BLaER1 treated with 17β-estradiol and CSF1 and Interleukin-3, amounts not matched to agents 10 nM and 100 nM (cell line): ENCODE measurements around the gene DDR2.

Experiments
- H3K27ac ChIP-seq, 11 experiments: shearing (Covaris generic); formaldehyde crosslinking; 2 replicates each; pipeline ENCODE4 v1.8.1; 2022
- H3K27me3 ChIP-seq, 11 experiments: shearing (Covaris generic); formaldehyde crosslinking; 2 replicates each; pipeline ENCODE4 v1.8.1; 2022
- H3K36me3 ChIP-seq, 11 experiments: shearing (Covaris generic); formaldehyde crosslinking; 2 replicates each; pipeline ENCODE4 v1.8.1; 2022
- H3K4me1 ChIP-seq, 10 experiments: shearing (Covaris generic); formaldehyde crosslinking; 2 replicates each; pipeline ENCODE4 v1.8.1; 2022
- H3K4me2 ChIP-seq, 11 experiments: shearing (Covaris generic); formaldehyde crosslinking; 2 replicates each; pipeline ENCODE4 v1.8.1; 2022
- H3K4me3 ChIP-seq, 10 experiments: shearing (Covaris generic); formaldehyde crosslinking; 2 replicates each; pipeline ENCODE4 v1.8.1; 2022
- H3K9ac ChIP-seq, 11 experiments: shearing (Covaris generic); formaldehyde crosslinking; 2 replicates each; pipeline ENCODE4 v1.8.1; 2022
- H3K9me3 ChIP-seq, 11 experiments: shearing (Covaris generic); formaldehyde crosslinking; replicated peaks in 1 of 11; 2 replicates each; pipeline ENCODE4 v1.8.1; 2022
- H4K20me1 ChIP-seq, 11 experiments: shearing (Covaris generic); formaldehyde crosslinking; 2 replicates each; pipeline ENCODE4 v1.8.1; 2022
- Cebpa-rat ChIP-seq, 11 experiments: shearing (Covaris generic); IDR thresholded peaks; 2 replicates each; pipeline ENCODE4 v1.8.1; 2022

Gene DDR2

GRCh38 chr1:162605225-162605927, 26.9 kb upstream of the DDR2 start:
- Histone ChIP-seq H3K4me2 (no peak overlapping the region; a peak in 1 of 22 replicates), H3K4me3 (no peak overlapping the region), H3K27ac (no peak overlapping the region), H4K20me1 (no peaks in the 10 kb centered on the region), H3K36me3 (peaks cover 16 to 34% (median 28%) of the 10 kb centered on the region in 11 experiments; a peak in 20 of 22 replicates), H3K4me1 (peaks cover 0 to 10% (median 0%) of the 10 kb centered on the region in 10 experiments; a peak in 2 of 20 replicates), H3K9me3 (peaks cover 0 to 6% (median 0%) of the 10 kb centered on the region in 11 experiments; a peak in 1 of 22 replicates), H3K27me3 (no peaks in the 10 kb centered on the region), H3K9ac (no peak overlapping the region)
- no peak for TF ChIP-seq Cebpa-rat (IDR thresholded peaks at IDR 0.05)

- Histone ChIP-seq H4K20me1 (no peaks in the 10 kb centered on the region), H3K36me3 (peaks cover 0 to 6% (median 0%) of the 10 kb centered on the region in 11 experiments; a peak in 3 of 22 replicates), H3K27me3 (no peaks in the 10 kb centered on the region), H3K9me3 (no peaks in the 10 kb centered on the region), H3K4me1 (peaks cover 0 to 10% (median 0%) of the 10 kb centered on the region in 10 experiments; a peak in 2 of 20 replicates), H3K9ac (no peak overlapping the region), H3K4me2 (no peak overlapping the region), H3K27ac (no peak overlapping the region), H3K4me3 (no peak overlapping the region)
- no peak for TF ChIP-seq Cebpa-rat (IDR thresholded peaks at IDR 0.05)
Observed at GRCh38 chr1:162609306-162609705, 23.0 kb upstream of the DDR2 start.

GRCh38 chr1:162612606-162613400, 19.5 kb upstream of the DDR2 start:
- H3K36me3 ChIP-seq: peaks cover 0 to 11% (median 5%) of the 10 kb centered on the region in 11 experiments; a peak in 9 of 22 replicates
- H3K4me2 ChIP-seq: no peak overlapping the region
- H3K4me3 ChIP-seq: no peak overlapping the region
- peaks cover 15 to 18% (median 16%) of the 10 kb centered on the region in 11 experiments for H3K9me3 ChIP-seq
- H4K20me1 ChIP-seq: no peaks in the 10 kb centered on the region
- no peaks in the 10 kb centered on the region for H3K27me3 ChIP-seq
- no peaks in the 10 kb centered on the region for H3K4me1 ChIP-seq
- H3K9ac ChIP-seq: no peak overlapping the region
- H3K27ac ChIP-seq: no peak overlapping the region
- no peak for TF ChIP-seq Cebpa-rat (IDR thresholded peaks at IDR 0.05)

- Histone ChIP-seq H3K27me3 (no peaks in the 10 kb centered on the region), H3K9me3 (peaks cover 17 to 25% (median 21%) of the 10 kb centered on the region in 11 experiments), H4K20me1 (no peaks in the 10 kb centered on the region), H3K4me2 (no peak overlapping the region), H3K27ac (no peak overlapping the region), H3K4me1 (no peaks in the 10 kb centered on the region), H3K4me3 (no peak overlapping the region), H3K9ac (no peak overlapping the region), H3K36me3 (peaks cover 0 to 11% (median 5%) of the 10 kb centered on the region in 11 experiments; a peak in 6 of 22 replicates)
- no peak for TF ChIP-seq Cebpa-rat (IDR thresholded peaks at IDR 0.05)
Observed at GRCh38 chr1:162616848-162617247, 15.4 kb upstream of the DDR2 start.

- Histone ChIP-seq H3K27me3 (no peaks in the 10 kb centered on the region), H3K4me3 (no peak overlapping the region), H3K9ac (no peak overlapping the region), H3K4me1 (no peaks in the 10 kb centered on the region), H4K20me1 (no peaks in the 10 kb centered on the region), H3K27ac (no peak overlapping the region), H3K9me3 (peaks cover 17 to 25% (median 21%) of the 10 kb centered on the region in 11 experiments), H3K4me2 (no peak overlapping the region), H3K36me3 (peaks cover 0 to 11% (median 5%) of the 10 kb centered on the region in 11 experiments; a peak in 6 of 22 replicates)
- TF ChIP-seq Cebpa-rat (IDR thresholded peaks at IDR 0.05): no peak
Observed at GRCh38 chr1:162617513-162617912, 14.8 kb upstream of the DDR2 start.

- H3K4me2 ChIP-seq: no peak overlapping the region
- TF ChIP-seq Cebpa-rat (IDR thresholded peaks at IDR 0.05): no peak
- no peak overlapping the region for H3K4me3 ChIP-seq
- peaks cover 17 to 25% (median 21%) of the 10 kb centered on the region in 11 experiments for H3K9me3 ChIP-seq
- no peaks in the 10 kb centered on the region for H4K20me1 ChIP-seq
- H3K9ac ChIP-seq: no peak overlapping the region
- no peaks in the 10 kb centered on the region for H3K27me3 ChIP-seq
- H3K27ac ChIP-seq: no peak overlapping the region
- H3K4me1 ChIP-seq: no peaks in the 10 kb centered on the region
- H3K36me3 ChIP-seq: peaks cover 0 to 11% (median 5%) of the 10 kb centered on the region in 11 experiments; a peak in 6 of 22 replicates
Observed at GRCh38 chr1:162619076-162619475, 13.2 kb upstream of the DDR2 start.

- Histone ChIP-seq H4K20me1 (no peaks in the 10 kb centered on the region), H3K27ac (no peak overlapping the region), H3K4me2 (no peak overlapping the region), H3K36me3 (peaks cover 0 to 11% (median 5%) of the 10 kb centered on the region in 11 experiments; a peak in 6 of 22 replicates), H3K27me3 (no peaks in the 10 kb centered on the region), H3K9me3 (peaks cover 17 to 22% (median 19%) of the 10 kb centered on the region in 11 experiments), H3K9ac (no peak overlapping the region), H3K4me3 (no peak overlapping the region), H3K4me1 (no peaks in the 10 kb centered on the region)
- TF ChIP-seq Cebpa-rat (IDR thresholded peaks at IDR 0.05): no peak
Observed at GRCh38 chr1:162621256-162621655, 11.0 kb upstream of the DDR2 start.

GRCh38 chr1:162625679-162626078, 6.6 kb upstream of the DDR2 start:
- H3K4me2 ChIP-seq: no peak overlapping the region
- H3K4me3 ChIP-seq: no peak overlapping the region
- no peaks in the 10 kb centered on the region for H3K27me3 ChIP-seq
- no peaks in the 10 kb centered on the region for H3K9me3 ChIP-seq
- no peaks in the 10 kb centered on the region for H3K4me1 ChIP-seq
- no peak for TF ChIP-seq Cebpa-rat (IDR thresholded peaks at IDR 0.05)
- H4K20me1 ChIP-seq: no peaks in the 10 kb centered on the region
- no peak overlapping the region for H3K9ac ChIP-seq
- no peak overlapping the region for H3K27ac ChIP-seq
- no peaks in the 10 kb centered on the region for H3K36me3 ChIP-seq

GRCh38 chr1:162626094-162626493, 6.2 kb upstream of the DDR2 start:
- Histone ChIP-seq H3K27me3 (no peaks in the 10 kb centered on the region), H3K4me3 (no peak overlapping the region), H3K36me3 (no peaks in the 10 kb centered on the region), H4K20me1 (no peaks in the 10 kb centered on the region), H3K9ac (no peak overlapping the region), H3K9me3 (no peaks in the 10 kb centered on the region), H3K27ac (no peak overlapping the region), H3K4me1 (no peaks in the 10 kb centered on the region), H3K4me2 (no peak overlapping the region)
- no peak for TF ChIP-seq Cebpa-rat (IDR thresholded peaks at IDR 0.05)
